Measurements from ENCODE around the gene MAP1LC3B. TPM values are rescaled to one million over a fixed set of nuclear protein-coding genes. Genes with fewer than 3 reads are reported as not detected.
"Not testable (repeated sequence)": the region's sequence is repeated elsewhere in the genome, so short reads cannot be mapped to it uniquely, and the experiment has no call there.

Gene MAP1LC3B
- total and polyA plus RNA-seq, 12 donors = 47.0 to 161 (median 125) TPM

GRCh38 chr16:87387942-87388817 lies 4.0 kb upstream of the MAP1LC3B start:
- DNase-seq (peak; percentile 82 to 97), ATAC-seq (peak; percentile 59 to 85 (median 74))
- H3K4me1 ChIP-seq = peaks cover 10 to 45% (median 41%) of the 10 kb centered on the region in 9 donors
- TF ChIP-seq CTCF (IDR thresholded peaks at IDR 0.05) = no peak
- no peaks in the 10 kb centered on the region for H3K27me3 ChIP-seq
- peak overlapping the region; percentile 83 to 95 (median 88) for H3K27ac ChIP-seq
- H3K9me3 ChIP-seq = no peaks in the 10 kb centered on the region
- peak overlapping the region in 7 of 10 donors; percentile 23 to 41 (median 29) for H3K4me3 ChIP-seq
- WGBS, 2 donors = 7 to 8% methylated on average over 18 of the region's 18 CpGs
- no peaks in the 10 kb centered on the region for H3K36me3 ChIP-seq
- intact Hi-C loops (cut with DNase I) = loop anchor here in 2 of 10 donors (2.0 to 10.0 kb wide), 2 partner anchors 71 to 823 kb away; partner anchors contain the start of genes C16orf95 (in 1 of the 2) and FOXC2 (in 1 of the 2)

- Histone ChIP-seq H3K9me3 (no peaks in the 10 kb centered on the region), H3K27me3 (no peaks in the 10 kb centered on the region), H3K4me3 (peak overlapping the region in 6 of 10 donors; percentile 23 to 41 (median 29)), H3K4me1 (peaks cover 14 to 51% (median 47%) of the 10 kb centered on the region in 9 donors), H3K36me3 (no peaks in the 10 kb centered on the region), H3K27ac (peak overlapping the region; percentile 83 to 95 (median 88))
- 26 to 29% methylated on average over 1 of the region's 1 CpG for WGBS, 2 donors
- DNase-seq (no peak), ATAC-seq (no peak)
- TF ChIP-seq CTCF (IDR thresholded peaks at IDR 0.05) = no peak
- intact Hi-C loops (cut with DNase I) = loop anchor here in 2 of 10 donors (2.0 to 10.0 kb wide), 2 partner anchors 72 to 824 kb away; partner anchors contain the start of genes C16orf95 (in 1 of the 2) and FOXC2 (in 1 of the 2)
Measured at GRCh38 chr16:87388818-87389134, 3.4 kb upstream of the MAP1LC3B start.

GRCh38 chr16:87389245-87389644 lies 2.9 kb upstream of the MAP1LC3B start:
- Histone ChIP-seq H3K9me3 (no peaks in the 10 kb centered on the region), H3K4me1 (peaks cover 14 to 55% (median 52%) of the 10 kb centered on the region in 9 donors), H3K27ac (peak overlapping the region in 9 of 10 donors; percentile 83 to 95 (median 87)), H3K27me3 (no peaks in the 10 kb centered on the region), H3K4me3 (no peak overlapping the region), H3K36me3 (no peaks in the 10 kb centered on the region)
- DNase-seq (no peak), ATAC-seq (no peak)
- intact Hi-C loops (cut with DNase I) = loop anchor here in 2 of 10 donors (2.0 to 10.0 kb wide), 2 partner anchors 72 to 824 kb away; partner anchors contain the start of genes C16orf95 (in 1 of the 2) and FOXC2 (in 1 of the 2)
- no peak for TF ChIP-seq CTCF (IDR thresholded peaks at IDR 0.05)
- 91 to 93% methylated on average over 5 of the region's 5 CpGs for WGBS, 2 donors

- H3K4me3 ChIP-seq, DNase-seq, H3K9me3 ChIP-seq, H3K27me3 ChIP-seq, ATAC-seq, H3K36me3 ChIP-seq: not testable (repeated sequence)
- Histone ChIP-seq H3K27ac (peak overlapping the region in 4 of 10 donors; percentile 87 to 97 (median 92)), H3K4me1 (peaks cover 16 to 56% (median 52%) of the 10 kb centered on the region in 9 donors)
- intact Hi-C loops (cut with DNase I) = loop anchor here in 6 of 10 donors (2.0 to 10.0 kb wide), 8 partner anchors 68 to 825 kb away; partner anchors contain the start of genes C16orf95 (in 4 of the 6), KLHDC4 (in 2 of the 6) and FOXC2 (in 1 of the 6)
- WGBS, 2 donors = 97 to 99% methylated on average over 9 of the region's 9 CpGs
Measured at GRCh38 chr16:87389914-87390313, 2.2 kb upstream of the MAP1LC3B start.
